Measurements from ENCODE around the gene PDE4B. TPM values are rescaled to one million over a fixed set of nuclear protein-coding genes. Genes with fewer than 3 reads are reported as not detected.
A peak's percentile ranks its signal among the peaks of the same experiment; 100 is the strongest.

Gene PDE4B
- total RNA-seq, 2 experiments from 2014 or later = 2.4 to 3.1 TPM

- H3K36me3 ChIP-seq (ENCODE audit: insufficient read depth, low read length) = no peaks in the 10 kb centered on the region
- no peak for DNase-seq (ENCODE audit: low spot score)
- no peaks in the 10 kb centered on the region for H4K20me1 ChIP-seq (ENCODE audit: insufficient read depth, low read length)
- H3K4me1 ChIP-seq (ENCODE audit: insufficient read depth, low read length, poor library complexity, severe bottlenecking) = no peaks in the 10 kb centered on the region
- H3K79me2 ChIP-seq (ENCODE audit: insufficient read depth, low read depth, low read length) = no peaks in the 10 kb centered on the region
- no peaks in the 10 kb centered on the region for H3K9me3 ChIP-seq (ENCODE audit: low read length)
- H3K9me2 ChIP-seq (ENCODE audit: insufficient read depth, low read length) = no peaks in the 10 kb centered on the region
- H3K4me3 ChIP-seq (ENCODE audit: low read depth, low read length, poor library complexity, severe bottlenecking) = no peak overlapping the region
- TF ChIP-seq CTCF (conservative IDR thresholded peaks at IDR 0.05; ENCODE audit: low read length) = no peak
- TF ChIP-seq EZH2phosphoT487 (IDR thresholded peaks at IDR 0.05; ENCODE audit: borderline replicate concordance, low read depth, low read length) = no peak
- H3K27ac ChIP-seq (ENCODE audit: low read depth, low read length, poor library complexity, severe bottlenecking) = no peak overlapping the region
- intact Hi-C loops (cut with micrococcal nuclease; ENCODE audit: unreplicated experiment) = no loop called here
- ChIA-PET CTCF (ENCODE audit: unreplicated experiment) (interaction anchor here (1.0 to 1.3 kb wide), 2 partner anchors 208 to 277 kb away, joined by 4 read pairs; no protein-coding TSS in a partner anchor), POLR2A (interaction anchor here (0.7 to 1.7 kb wide), 3 partner anchors 44 to 199 kb away, joined by 3 to 5 read pairs (median 3); no protein-coding TSS in a partner anchor)
- no TSS peak for BruUV-seq (replicated peaks)
- H3K4me2 ChIP-seq (ENCODE audit: low read length) = no peak overlapping the region
- no peak overlapping the region for H2AFZ ChIP-seq (ENCODE audit: low read length)
Measured at GRCh38 chr1:66237722-66238479, 445.2 kb downstream of the PDE4B start.

GRCh38 chr1:66239834-66240233 lies 447.1 kb downstream of the PDE4B start:
- Histone ChIP-seq H3K4me1 (ENCODE audit: insufficient read depth, low read length, poor library complexity, severe bottlenecking) (no peaks in the 10 kb centered on the region), H3K9me2 (ENCODE audit: insufficient read depth, low read length) (no peaks in the 10 kb centered on the region), H3K4me3 (ENCODE audit: low read depth, low read length, poor library complexity, severe bottlenecking) (no peak overlapping the region), H3K79me2 (ENCODE audit: insufficient read depth, low read depth, low read length) (no peaks in the 10 kb centered on the region), H2AFZ (ENCODE audit: low read length) (no peak overlapping the region), H3K27ac (ENCODE audit: low read depth, low read length, poor library complexity, severe bottlenecking) (no peak overlapping the region), H3K36me3 (ENCODE audit: insufficient read depth, low read length) (no peaks in the 10 kb centered on the region), H3K4me2 (ENCODE audit: low read length) (no peak overlapping the region), H4K20me1 (ENCODE audit: insufficient read depth, low read length) (no peaks in the 10 kb centered on the region), H3K9me3 (ENCODE audit: low read length) (no peaks in the 10 kb centered on the region)
- peak; percentile 18 for DNase-seq (ENCODE audit: low spot score)
- ChIA-PET CTCF (ENCODE audit: unreplicated experiment) (no interaction called here), POLR2A (interaction anchor here (0.7 to 1.4 kb wide), 2 partner anchors 210 to 279 kb away, joined by 3 to 4 read pairs; no protein-coding TSS in a partner anchor)
- TF ChIP-seq CTCF (conservative IDR thresholded peaks at IDR 0.05; ENCODE audit: low read length) (peak; percentile 22; the same call in 1 of the 2 replicates), EZH2phosphoT487 (IDR thresholded peaks at IDR 0.05; ENCODE audit: borderline replicate concordance, low read depth, low read length) (no peak)
- intact Hi-C loops (cut with micrococcal nuclease; ENCODE audit: unreplicated experiment) = loop anchor here (5.0 to 10.0 kb wide), 2 partner anchors 262 to 1005 kb away; no protein-coding TSS in a partner anchor
- BruUV-seq (replicated peaks) = no TSS peak
